ENCODE results near the gene FDX1. TPM values are rescaled to one million over a fixed set of nuclear protein-coding genes. Genes with fewer than 3 reads are reported as not detected.

The FDX1 gene
- total RNA-seq, 1 experiment from 2014 or later: 9.9 TPM

DNA sequence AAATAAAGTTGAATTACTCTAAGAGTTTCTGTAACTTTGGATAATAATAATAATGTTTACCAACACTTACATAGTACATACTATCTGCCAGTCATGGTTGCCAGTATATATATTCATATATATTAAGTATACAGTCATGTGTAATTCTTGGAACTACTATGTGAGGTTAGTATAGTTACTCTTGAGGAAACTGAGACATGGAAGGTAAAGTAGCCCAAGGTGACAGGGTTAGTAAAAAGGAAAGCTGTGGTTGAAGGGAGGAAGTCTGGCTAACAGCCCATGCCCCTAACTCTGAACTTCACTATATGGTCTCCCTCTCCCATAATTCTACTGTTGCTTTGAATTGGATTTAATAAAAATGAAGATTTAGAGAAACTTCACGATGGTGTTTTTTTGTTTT lies 24.9 kb downstream of the FDX1 start (continued):
- TF ChIP-seq, protein P1, sequence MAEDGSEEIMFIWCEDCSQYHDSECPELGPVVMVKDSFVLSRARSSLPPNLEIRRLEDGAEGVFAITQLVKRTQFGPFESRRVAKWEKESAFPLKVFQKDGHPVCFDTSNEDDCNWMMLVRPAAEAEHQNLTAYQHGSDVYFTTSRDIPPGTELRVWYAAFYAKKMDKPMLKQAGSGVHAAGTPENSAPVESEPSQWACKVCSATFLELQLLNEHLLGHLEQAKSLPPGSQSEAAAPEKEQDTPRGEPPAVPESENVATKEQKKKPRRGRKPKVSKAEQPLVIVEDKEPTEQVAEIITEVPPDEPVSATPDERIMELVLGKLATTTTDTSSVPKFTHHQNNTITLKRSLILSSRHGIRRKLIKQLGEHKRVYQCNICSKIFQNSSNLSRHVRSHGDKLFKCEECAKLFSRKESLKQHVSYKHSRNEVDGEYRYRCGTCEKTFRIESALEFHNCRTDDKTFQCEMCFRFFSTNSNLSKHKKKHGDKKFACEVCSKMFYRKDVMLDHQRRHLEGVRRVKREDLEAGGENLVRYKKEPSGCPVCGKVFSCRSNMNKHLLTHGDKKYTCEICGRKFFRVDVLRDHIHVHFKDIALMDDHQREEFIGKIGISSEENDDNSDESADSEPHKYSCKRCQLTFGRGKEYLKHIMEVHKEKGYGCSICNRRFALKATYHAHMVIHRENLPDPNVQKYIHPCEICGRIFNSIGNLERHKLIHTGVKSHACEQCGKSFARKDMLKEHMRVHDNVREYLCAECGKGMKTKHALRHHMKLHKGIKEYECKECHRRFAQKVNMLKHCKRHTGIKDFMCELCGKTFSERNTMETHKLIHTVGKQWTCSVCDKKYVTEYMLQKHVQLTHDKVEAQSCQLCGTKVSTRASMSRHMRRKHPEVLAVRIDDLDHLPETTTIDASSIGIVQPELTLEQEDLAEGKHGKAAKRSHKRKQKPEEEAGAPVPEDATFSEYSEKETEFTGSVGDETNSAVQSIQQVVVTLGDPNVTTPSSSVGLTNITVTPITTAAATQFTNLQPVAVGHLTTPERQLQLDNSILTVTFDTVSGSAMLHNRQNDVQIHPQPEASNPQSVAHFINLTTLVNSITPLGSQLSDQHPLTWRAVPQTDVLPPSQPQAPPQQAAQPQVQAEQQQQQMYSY (CRISPR knock-in tag; IDR thresholded peaks at IDR 0.05): no peak
- TF ChIP-seq, protein P2, sequence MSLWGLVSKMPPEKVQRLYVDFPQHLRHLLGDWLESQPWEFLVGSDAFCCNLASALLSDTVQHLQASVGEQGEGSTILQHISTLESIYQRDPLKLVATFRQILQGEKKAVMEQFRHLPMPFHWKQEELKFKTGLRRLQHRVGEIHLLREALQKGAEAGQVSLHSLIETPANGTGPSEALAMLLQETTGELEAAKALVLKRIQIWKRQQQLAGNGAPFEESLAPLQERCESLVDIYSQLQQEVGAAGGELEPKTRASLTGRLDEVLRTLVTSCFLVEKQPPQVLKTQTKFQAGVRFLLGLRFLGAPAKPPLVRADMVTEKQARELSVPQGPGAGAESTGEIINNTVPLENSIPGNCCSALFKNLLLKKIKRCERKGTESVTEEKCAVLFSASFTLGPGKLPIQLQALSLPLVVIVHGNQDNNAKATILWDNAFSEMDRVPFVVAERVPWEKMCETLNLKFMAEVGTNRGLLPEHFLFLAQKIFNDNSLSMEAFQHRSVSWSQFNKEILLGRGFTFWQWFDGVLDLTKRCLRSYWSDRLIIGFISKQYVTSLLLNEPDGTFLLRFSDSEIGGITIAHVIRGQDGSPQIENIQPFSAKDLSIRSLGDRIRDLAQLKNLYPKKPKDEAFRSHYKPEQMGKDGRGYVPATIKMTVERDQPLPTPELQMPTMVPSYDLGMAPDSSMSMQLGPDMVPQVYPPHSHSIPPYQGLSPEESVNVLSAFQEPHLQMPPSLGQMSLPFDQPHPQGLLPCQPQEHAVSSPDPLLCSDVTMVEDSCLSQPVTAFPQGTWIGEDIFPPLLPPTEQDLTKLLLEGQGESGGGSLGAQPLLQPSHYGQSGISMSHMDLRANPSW (CRISPR knock-in tag; conservative IDR thresholded peaks at IDR 0.05; ENCODE audit: low read depth): no peak
- no peak for TF ChIP-seq ELF4 (CRISPR knock-in tag; IDR thresholded peaks at IDR 0.05; ENCODE audit: low read depth)
- no peak for TF ChIP-seq JAZF1 (CRISPR knock-in tag; IDR thresholded peaks at IDR 0.05)
- TF ChIP-seq NFATC4 (CRISPR knock-in tag; IDR thresholded peaks at IDR 0.05): no peak
- no peak for TF ChIP-seq MXD4 (CRISPR knock-in tag; IDR thresholded peaks at IDR 0.05; ENCODE audit: borderline replicate concordance)
- no peak for TF ChIP-seq KAT7 (CRISPR knock-in tag; IDR thresholded peaks at IDR 0.05; ENCODE audit: borderline replicate concordance)

DNA sequence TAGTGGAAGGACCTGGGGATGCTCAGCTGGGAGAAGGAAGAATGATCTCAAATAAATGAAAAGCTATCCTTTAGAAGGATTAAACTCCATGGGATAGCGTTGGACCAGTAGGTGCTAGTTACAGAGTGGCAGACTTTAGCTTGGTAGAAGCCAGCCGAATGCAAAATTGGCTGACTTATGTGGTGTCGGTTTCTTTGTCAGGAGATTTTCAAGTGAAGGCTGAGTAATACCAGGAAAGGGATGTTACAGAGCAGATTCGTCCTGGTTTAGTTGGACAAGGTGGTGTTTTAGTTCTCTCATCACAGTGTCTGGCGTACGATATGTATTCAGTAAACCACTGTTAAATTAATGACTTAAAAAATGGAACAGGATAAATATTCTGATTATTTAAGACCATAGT lies 26.0 kb downstream of the FDX1 start:
- H3K27ac Mint-ChIP-seq: no peak overlapping the region
- ChIA-PET CTCF (interaction anchor here (1.5 to 1.9 kb wide), 2 partner anchors 21 to 23 kb away, joined by 7 to 8 read pairs; no protein-coding TSS in a partner anchor), POLR2A (no interaction called here)
- no peaks in the 10 kb centered on the region for H3K27me3 Mint-ChIP-seq (ENCODE audit: low read depth)
- H3K36me3 Mint-ChIP-seq: no peaks in the 10 kb centered on the region
- no peak overlapping the region for H3K4me3 Mint-ChIP-seq
- H3K9me3 Mint-ChIP-seq: no peaks in the 10 kb centered on the region
- no peaks in the 10 kb centered on the region for H3K4me1 Mint-ChIP-seq
- DNase-seq (ENCODE audit: low spot score) (no peak), ATAC-seq (no peak)
- TF ChIP-seq TEAD4 (CRISPR knock-in tag; IDR thresholded peaks at IDR 0.05): no peak
- no peak for TF ChIP-seq OVOL2 (CRISPR knock-in tag; IDR thresholded peaks at IDR 0.05; ENCODE audit: borderline replicate concordance)
- TF ChIP-seq, protein P3, sequence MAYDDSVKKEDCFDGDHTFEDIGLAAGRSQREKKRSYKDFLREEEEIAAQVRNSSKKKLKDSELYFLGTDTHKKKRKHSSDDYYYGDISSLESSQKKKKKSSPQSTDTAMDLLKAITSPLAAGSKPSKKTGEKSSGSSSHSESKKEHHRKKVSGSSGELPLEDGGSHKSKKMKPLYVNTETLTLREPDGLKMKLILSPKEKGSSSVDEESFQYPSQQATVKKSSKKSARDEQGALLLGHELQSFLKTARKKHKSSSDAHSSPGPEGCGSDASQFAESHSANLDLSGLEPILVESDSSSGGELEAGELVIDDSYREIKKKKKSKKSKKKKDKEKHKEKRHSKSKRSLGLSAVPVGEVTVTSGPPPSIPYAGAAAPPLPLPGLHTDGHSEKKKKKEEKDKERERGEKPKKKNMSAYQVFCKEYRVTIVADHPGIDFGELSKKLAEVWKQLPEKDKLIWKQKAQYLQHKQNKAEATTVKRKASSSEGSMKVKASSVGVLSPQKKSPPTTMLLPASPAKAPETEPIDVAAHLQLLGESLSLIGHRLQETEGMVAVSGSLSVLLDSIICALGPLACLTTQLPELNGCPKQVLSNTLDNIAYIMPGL (CRISPR knock-in tag; IDR thresholded peaks at IDR 0.05): no peak
- TF ChIP-seq, protein P4, sequence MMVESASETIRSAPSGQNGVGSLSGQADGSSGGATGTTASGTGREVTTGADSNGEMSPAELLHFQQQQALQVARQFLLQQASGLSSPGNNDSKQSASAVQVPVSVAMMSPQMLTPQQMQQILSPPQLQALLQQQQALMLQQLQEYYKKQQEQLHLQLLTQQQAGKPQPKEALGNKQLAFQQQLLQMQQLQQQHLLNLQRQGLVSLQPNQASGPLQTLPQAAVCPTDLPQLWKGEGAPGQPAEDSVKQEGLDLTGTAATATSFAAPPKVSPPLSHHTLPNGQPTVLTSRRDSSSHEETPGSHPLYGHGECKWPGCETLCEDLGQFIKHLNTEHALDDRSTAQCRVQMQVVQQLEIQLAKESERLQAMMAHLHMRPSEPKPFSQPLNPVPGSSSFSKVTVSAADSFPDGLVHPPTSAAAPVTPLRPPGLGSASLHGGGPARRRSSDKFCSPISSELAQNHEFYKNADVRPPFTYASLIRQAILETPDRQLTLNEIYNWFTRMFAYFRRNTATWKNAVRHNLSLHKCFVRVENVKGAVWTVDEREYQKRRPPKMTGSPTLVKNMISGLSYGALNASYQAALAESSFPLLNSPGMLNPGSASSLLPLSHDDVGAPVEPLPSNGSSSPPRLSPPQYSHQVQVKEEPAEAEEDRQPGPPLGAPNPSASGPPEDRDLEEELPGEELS (CRISPR knock-in tag; IDR thresholded peaks at IDR 0.05): no peak
- no peak for TF ChIP-seq SMAD4 (CRISPR knock-in tag; IDR thresholded peaks at IDR 0.05)
- TF ChIP-seq ETV6 (CRISPR knock-in tag; IDR thresholded peaks at IDR 0.05): no peak
- TF ChIP-seq, protein P5, sequence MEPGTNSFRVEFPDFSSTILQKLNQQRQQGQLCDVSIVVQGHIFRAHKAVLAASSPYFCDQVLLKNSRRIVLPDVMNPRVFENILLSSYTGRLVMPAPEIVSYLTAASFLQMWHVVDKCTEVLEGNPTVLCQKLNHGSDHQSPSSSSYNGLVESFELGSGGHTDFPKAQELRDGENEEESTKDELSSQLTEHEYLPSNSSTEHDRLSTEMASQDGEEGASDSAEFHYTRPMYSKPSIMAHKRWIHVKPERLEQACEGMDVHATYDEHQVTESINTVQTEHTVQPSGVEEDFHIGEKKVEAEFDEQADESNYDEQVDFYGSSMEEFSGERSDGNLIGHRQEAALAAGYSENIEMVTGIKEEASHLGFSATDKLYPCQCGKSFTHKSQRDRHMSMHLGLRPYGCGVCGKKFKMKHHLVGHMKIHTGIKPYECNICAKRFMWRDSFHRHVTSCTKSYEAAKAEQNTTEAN (CRISPR knock-in tag; IDR thresholded peaks at IDR 0.05): no peak
- TF ChIP-seq, protein P6, sequence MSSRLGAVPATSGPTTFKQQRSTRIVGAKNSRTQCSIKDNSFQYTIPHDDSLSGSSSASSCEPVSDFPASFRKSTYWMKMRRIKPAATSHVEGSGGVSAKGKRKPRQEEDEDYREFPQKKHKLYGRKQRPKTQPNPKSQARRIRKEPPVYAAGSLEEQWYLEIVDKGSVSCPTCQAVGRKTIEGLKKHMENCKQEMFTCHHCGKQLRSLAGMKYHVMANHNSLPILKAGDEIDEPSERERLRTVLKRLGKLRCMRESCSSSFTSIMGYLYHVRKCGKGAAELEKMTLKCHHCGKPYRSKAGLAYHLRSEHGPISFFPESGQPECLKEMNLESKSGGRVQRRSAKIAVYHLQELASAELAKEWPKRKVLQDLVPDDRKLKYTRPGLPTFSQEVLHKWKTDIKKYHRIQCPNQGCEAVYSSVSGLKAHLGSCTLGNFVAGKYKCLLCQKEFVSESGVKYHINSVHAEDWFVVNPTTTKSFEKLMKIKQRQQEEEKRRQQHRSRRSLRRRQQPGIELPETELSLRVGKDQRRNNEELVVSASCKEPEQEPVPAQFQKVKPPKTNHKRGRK (CRISPR knock-in tag; IDR thresholded peaks at IDR 0.05; ENCODE audit: borderline replicate concordance): no peak
- TF ChIP-seq HMGA2 (CRISPR knock-in tag; IDR thresholded peaks at IDR 0.05): no peak
- no peak for TF ChIP-seq ZNF396 (CRISPR knock-in tag; IDR thresholded peaks at IDR 0.05; ENCODE audit: borderline replicate concordance)

Measured in WTC11 (cell line).